COLO829 (cell line): ENCODE data around the gene PTGES.
"Not testable (repeated sequence)": the region's sequence is repeated elsewhere in the genome, so short reads cannot be mapped to it uniquely, and the experiment has no call there.

Source experiments
- DNase-seq: peaks from one replicate; pipeline ENCODE4 v3.0.0; 2012; ENCODE audit warnings: low spot score

Gene PTGES, protein sequence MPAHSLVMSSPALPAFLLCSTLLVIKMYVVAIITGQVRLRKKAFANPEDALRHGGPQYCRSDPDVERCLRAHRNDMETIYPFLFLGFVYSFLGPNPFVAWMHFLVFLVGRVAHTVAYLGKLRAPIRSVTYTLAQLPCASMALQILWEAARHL

DNA sequence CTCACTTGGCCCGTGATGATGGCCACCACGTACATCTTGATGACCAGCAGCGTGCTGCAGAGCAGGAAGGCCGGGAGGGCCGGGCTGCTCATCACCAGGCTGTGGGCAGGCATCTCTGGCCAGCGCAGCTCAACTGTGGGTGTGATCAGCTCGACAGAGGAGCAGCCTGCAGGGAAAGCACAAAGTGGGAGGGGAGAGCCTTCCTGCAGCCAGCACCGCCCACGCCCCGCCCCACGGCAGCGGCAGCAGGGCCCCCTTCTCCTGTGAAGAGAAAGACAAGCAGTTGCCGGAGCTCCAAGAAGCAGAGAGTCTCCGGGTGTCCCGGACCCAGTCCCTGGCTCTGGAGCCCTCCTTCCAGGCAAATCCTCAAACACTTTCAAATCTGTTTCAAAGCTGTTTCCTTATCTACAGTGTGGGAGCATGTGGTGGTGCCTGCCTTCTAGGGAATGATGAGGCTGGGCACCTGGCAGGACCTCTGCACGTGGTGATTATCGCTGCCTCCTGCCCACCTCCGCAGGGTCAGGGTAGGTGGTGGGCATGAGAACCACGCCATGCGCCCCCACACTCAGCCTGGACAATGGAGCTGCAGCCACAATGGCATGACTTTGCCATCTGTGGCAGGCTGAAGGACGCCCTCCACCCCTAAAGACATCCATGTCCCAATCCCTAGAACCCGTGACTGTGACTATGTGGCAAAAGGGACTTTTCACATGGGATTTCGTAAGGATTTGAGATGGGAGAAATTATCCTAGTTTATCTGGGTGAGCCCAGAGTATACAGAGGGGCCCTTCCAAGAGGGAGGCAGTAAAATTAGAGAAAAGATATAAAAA, at the start of gene PTGES:
Gene PTGES (minus strand): TSS at position 143 of the 830 bp plus-strand sequence. CDS start 30 bp downstream, at position 113.
- DNase-seq, result peak; percentile 75

DNA sequence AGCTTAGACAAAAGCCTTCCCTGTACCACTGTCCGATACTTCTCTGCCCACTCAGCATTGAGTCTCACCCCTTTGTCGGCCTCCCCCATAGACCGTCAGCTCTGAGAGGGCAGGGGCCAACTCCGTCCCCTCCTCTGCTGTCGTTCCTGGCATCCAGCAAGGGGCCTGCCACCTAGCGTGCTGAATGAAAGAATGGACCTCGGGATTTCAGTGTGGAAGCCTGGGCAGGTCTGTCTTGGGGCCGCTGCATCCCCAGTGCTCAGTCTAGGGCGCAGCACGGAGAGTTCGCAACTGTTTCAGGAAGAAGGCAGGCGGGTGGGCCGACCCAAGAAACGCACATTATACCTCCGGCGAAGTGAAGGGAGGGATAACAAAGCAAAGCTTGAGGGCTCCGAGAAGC, 48.7 kb upstream of the PTGES start:
- no peak for DNase-seq

DNA sequence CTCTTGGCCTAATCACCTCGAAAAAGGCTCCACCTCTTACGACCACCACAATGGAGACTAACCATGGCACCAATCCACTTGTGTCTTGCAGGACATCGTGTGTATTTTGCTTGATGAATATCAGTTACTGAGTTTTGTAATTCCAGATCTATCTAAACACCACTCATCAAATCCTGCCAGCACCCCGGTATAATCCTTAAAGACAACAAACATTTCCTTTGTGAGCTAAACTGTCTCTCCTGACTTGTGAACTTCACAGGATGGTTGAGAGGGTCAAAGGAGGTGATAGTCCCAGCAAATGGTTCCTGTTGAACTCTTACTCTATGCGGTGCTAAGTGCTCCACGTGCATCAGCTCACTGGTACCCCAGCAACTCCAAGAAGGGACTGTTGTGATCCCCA, 46.1 kb upstream of the PTGES start:
- no peak for DNase-seq

DNA sequence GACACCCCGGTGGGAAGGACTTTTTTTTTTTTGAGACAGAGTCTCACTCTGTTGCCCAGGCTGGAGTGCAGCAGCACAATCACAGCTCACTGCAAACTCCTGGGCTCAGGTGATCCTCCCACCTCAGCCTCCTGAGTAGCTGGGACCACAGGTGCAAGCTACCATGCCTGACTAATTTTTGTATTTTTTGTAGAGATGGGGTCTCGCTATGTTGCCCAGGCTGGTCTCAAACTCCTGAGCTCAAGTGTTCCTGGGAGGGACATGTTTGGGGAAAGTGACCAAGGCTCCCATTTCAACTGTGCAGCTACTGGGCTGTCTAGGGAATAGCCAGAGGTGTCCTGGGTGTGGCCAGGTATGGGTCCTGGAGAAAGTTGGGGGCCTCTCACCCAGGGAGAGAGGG, 43.2 kb upstream of the PTGES start:
- DNase-seq, result not testable (repeated sequence)

DNA sequence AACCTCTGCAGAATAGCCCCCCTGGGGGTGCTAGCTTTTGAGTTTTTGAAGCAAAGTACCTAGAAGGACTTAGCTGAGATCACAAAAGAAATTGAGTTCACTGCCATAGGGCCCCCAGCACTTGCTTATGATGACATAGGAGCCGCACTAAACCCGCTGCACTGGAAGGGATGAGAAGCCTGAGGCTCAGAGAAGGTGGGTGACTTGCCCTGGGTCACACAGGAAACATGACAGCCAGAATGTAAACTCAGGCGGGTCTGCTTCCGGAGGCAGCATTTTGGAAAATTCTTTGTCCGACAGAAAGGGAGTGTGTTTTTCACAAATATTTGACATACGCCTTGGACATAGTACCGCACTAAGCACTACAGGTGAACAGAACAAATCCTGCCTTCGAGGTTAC, 41.7 kb upstream of the PTGES start:
- no peak for DNase-seq

DNA sequence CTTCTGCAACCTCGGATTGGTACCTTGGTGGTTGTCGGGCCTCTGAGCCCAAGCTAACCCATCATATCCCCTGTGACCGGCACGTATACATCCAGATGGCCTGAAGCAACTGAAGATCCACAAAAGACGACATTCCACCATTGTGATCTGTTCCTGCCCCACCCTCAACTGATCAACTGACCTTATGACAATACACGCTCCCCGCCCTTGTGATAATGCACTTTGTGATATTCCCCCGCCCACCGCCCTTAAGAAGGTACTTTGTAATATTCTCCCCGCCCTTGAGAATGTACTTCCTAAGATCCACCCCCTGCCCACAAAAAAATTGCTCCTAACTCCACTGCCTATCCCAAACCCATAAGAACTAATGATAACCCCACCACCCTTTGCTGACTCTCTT, 33.6 kb upstream of the PTGES start:
- no peak for DNase-seq

DNA sequence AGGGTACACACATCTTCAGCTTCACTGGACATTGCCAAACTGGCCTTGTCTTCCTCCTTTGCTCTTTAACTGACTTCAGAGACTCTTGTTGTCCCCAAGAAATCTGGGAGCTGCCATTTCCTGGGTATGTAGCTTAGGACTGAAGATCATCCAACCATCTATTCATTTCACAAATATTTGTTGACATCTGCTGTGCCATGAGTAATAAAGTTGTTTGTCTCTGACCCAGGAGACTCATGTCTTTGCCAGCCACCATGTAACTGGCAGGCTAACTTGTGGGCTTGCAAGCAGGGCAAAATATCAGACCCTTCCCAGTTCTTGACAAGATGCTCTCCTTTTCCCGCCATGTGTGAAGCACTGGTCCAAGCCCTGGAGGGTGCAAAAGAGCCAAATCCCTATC, 33.0 kb upstream of the PTGES start:
- DNase-seq, result no peak

DNA sequence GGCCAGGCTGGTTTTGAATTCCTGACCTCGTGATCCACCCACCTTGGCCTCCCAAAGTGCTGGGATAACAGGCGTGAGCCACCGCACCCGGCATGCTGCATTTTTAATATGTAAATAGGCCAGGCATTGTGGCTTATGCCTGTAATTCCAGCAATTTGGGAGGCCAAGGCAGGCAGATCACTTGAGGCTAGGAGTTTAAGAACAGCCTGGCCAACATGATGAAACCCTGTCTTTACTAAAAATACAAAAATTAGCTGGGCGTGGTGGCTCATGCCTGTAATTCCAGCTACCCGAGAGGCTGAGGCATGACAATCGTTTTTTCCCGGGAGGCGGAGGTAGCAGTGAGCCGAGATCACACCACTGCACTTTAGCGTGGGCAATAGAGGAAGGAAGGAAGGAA, 32.1 kb upstream of the PTGES start:
- not testable (repeated sequence) for DNase-seq

DNA sequence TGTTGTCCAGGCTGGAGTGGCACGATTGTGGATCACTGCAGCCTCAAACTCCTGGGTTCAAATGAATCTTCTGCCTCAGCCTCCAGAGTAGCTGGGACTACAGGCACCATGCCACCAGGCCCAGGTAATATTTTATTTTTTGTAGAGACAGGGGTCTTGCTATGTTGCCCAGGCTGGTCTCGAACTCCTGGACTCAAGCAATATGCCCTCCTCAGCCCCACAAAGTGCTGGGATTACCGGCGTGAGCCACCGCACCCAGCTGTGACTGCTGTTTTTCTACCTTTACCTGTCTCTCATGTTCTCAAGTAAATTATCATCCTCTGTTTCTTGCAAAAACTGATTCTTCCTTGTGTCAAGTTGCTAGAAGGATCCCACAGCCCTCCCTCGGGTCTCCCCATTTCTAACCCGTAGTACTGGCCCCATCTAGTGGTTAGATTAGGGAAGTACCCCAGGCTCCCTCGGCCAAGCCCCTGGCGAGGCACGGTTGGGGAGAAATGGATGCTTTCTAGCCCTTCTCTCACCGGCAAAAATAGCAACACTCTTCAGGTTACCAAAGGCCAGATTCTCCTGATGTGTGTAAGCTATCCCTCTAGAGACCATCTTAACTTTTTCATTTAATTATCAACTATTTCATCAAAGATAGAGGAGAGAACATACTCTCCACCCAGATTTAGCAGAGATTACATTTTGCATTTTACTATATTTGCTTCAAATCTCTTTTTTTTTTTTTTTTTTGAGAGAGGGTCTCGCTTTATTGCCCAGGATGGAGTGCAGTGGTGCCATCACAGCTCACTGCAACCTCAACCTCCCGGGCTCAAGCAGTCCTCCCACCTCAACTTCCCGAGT, 30.9 kb upstream of the PTGES start:
- peak; percentile 86 for DNase-seq

DNA sequence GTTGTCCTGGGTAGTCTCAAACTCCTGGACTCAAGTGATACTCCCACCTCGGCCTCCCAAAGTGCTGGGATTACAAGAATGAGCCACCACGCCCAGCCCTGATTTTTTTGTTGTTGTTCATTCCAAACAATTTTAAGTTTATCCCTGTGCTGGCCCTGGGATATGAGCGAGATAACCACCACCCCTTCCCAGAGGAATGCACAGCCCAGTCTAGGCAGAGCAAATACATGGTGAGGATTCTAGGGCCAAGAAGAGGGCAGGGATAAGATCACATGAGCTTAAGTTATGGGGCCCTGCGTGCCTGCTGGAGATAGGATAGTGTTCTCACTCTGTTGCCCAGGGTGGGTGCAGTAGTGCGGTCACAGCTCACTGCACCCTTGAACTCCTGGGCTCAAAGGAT, 29.1 kb upstream of the PTGES start:
- DNase-seq, result no peak

DNA sequence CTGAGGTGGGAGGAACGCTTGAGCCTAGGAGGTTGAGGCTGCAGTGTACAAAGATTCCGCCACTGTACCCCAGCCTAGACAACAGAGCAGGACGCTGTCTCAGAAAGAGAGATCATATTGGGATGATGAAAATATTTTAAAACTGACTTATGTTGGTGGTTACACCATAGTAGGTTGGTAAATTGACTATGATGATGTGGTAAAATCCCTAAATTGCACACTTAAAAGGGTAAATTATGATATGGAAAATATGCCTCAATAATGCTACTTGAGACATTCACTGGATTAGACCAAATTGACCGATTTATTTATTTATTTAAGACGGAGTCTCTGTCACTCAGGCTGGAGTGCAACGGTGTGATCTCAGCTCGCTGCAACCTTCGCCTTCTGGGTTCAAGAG, 28.3 kb upstream of the PTGES start:
- no peak for DNase-seq

DNA sequence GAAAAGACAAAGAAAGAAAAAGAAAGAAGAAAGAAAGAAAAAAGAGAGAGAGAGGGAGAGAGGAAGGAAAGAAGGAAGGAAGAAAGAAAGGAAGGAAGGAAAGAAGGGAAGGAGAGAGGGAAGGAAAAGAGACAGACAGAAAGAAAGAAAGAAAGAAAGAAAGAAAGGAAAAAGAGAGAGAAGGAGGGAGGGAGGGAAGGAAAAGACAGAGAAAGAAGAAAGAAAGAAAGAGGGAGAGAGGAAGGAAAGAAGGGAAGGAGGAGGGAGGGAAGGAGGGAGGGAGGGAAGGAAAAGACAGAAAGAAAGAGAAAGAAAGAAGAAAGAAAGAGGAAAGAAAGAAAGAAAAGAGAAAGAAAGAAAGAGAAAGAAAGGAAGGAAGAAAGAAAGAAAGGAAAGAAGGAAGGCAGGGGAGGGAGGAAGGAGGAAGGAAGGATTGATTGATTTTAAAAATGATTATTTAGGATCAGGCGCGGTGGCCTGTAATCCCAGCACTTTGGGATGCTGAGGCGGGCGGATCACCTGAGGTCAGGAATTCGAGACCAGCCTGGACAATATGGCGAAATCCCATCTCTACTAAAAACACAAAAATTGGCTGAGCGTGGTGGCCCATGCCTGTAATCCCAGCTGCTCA, 26.8 kb upstream of the PTGES start:
- DNase-seq, result no peak

DNA sequence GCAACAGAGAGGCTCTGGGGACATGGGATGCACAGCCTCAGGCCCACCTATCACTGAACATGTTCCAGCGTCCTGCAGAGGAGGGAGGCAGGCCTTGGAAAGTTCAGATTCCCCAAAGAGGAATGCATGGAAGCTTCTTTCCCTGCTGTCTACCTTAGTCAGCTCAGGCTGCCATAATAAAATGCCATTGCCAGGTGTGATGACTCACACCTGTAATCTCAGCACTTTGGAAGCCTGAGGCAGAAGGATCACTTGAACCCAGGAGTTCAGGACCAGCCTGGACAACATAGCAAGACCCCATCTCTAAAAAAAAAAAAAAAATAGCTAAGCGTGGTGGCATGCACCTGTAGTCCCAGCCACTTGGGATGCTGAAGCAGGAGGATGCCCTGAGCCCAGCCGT, 25.6 kb upstream of the PTGES start:
- no peak for DNase-seq

DNA sequence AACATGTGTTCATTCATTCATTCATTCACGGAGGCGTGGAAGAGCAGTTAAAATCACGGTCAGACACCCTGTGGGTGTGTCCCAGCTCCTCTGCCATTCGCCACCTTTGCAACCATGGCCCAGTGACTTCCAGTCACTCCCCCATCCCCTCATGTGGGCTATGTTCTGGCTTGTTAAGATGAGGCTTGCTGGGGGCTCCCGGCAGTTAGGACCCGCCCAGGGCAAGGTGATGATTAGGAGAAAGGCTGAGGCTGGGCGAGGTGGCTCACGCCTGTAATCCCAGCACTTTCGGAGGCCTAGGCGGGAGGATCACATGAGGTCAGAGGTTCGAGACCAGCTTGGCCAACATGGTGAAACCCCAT, 24.9 kb upstream of the PTGES start:
- DNase-seq, result no peak

DNA sequence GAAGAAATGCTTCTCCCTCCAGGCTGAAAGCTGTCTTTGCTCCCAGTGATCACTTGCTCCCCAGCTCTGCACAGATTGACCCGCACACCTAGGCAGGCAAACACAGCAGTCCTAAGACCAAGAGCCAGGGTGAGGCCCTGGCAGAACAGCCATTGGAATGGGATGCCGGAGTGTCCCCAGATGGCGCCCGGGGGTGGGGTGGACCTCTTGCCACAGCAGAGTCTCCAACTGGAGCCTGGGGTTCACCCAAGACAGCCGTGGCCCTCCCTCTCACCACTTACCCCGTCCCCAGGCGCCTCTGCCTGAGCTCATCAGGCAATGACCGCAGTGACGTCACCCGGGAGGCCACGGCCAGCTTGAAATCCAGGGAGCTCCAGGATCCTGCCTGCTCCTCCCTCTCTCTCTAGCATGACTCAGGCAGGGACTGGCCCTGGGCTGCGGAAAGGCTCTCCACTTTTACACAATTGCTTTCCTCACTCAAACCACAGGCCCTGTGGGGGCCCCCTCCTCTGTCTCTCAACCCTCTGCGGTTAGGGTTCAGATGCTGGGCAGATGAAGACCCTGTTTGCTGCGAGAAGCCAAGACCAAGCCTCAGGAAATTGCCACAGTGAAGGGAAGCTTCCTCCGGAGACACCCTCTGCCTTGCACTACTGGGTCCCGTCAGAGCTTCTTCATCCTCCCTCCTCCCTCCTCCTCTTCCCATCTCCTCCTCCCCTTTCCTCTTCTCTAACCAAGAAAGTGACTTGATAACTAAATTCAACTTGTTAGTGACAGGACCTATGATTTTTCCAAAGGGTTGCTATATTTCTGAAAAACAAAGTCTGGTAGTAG, 24.3 kb upstream of the PTGES start:
- peak; percentile 97 for DNase-seq

DNA sequence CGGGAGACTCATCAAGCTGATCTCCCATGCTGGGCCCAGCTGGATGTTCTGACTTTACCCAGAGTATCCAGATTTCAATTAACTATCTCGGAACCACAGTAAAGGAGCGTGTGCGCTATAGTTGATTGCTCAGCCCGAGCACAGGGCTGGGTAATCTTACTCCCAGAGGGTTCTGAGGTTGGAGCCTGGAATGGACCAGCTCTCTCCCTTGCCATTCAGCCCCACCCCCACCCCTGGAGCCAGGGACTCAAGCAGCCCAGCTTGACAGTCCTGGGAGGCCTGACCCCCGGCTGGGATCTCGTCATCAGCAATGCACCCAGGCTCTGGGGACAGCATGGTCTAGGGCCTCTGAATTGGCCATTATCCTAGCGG, 23.7 kb upstream of the PTGES start:
- no peak for DNase-seq

DNA sequence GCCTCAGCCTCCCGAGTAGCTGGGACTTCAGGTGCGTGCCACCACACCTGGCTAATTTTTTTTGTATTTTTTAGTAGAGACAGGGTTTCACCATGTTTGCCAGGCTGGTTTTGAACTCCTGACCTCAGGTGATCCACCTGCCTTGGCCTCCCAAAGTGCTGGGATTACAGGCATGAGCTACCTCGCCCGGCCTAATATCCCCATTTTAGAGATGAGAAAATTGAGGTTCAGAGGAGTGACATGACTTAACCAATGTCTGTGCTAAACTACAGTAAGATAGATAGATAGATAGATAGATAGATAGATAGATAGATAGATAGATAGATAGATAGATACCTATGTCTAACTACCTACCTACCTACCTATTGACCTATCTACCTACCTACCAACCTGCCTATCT, 23.3 kb upstream of the PTGES start:
- not testable (repeated sequence) for DNase-seq

DNA sequence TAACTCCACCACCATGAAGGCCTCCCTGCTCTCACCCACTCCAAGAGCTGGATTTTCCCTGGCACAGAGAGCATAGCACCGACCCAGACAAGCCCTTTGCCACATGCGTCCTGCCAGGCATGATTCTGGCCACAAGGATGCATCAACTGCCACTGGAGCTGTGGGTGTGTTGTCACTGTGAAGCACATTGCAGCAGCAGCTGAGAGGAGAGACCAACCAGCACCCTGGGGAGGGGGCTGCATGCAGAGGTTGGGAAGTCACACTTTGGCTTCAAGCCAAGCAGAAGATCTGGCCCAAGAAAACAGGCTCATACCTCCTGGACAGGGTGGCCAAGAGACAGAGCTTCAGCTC, 22.6 kb upstream of the PTGES start:
- no peak for DNase-seq

DNA sequence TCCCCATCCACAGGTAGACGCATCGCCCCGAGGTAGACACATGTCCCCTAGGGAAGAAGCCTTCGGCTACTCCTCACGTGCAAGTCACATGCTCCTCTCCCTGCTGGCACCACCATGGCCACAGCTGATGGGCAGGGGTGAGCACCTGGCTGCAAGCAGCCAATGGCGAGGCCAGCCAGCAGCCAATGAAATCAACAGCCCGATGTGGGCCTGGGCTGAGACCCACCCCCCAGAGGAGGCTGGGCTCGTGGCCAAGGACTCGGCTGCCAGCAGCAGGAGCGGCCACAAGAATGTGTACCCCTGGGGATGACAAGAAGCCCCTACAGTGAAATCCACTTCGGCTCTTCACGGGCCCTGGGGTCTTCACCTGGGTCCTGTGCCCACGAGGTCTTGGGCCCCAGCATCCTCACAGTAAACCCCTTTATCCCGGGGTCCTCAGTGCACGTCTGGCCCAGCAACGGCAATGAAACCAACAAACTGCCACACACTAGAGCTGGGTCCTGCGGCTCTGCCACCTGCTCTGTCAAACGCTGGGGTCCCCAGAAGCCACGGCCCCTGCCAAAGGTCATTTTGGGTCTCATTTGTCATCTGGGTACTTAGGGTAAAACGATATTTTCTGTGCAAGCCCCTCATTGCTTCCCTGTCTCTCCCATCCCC, 22.1 kb upstream of the PTGES start:
- no peak for DNase-seq

DNA sequence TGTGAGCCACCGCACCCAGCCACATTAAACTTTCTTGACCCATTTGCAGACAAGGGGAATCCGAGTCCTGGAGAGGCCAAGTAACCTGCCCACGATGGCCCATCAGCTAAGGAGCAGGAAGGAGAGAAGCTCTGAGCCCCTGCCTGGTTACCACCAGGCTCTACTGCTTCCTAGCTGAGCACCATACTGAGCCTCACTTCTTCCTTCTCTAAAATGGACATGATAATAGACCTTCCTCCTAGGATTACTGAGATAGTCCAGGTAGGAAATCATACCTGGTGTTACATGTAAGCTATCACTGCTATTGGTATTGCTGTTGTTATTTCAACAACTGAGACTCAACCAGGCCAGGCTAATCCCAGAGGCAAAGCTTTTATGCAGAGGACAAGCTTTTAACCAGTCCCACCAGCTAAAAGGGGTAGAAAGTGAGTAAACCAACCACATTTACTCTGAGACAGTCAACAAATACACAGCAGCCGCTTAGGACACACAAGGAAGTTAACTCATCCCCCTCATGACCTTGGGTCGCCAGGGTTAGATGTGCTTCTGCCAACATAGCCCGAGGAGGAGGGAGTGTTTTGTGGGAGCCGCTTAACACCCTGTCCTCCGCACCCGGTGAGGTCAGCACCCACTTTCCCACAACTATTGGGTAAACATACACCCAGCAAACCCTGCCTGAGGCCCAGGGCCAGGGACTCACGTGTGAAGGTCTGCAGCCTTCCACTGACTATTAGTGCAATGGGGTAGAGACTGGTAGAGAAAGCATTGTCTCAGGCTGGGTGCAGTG, 20.6 kb upstream of the PTGES start:
- DNase-seq, result no peak

DNA sequence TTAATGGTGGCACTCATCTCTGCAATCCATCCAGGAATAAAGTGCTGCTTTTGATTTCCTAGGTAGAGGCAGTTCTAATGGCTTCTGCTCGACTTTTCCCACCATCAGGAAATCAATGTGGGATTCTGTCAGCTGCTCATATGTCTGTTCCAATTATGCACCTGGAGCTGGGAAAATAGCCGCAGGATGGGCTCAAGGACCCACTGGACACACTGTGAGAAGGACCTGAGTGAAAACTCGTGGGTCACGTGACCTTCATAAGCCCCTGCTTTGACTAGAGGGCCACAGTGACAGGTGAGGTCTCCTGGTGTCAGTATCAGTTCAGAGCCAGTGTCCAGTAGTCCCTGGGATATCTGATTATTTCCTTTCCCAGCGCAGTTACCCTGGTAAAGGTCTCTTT, 17.9 kb upstream of the PTGES start:
- no peak for DNase-seq
